ENCODE results near the gene ERP27.

DNA sequence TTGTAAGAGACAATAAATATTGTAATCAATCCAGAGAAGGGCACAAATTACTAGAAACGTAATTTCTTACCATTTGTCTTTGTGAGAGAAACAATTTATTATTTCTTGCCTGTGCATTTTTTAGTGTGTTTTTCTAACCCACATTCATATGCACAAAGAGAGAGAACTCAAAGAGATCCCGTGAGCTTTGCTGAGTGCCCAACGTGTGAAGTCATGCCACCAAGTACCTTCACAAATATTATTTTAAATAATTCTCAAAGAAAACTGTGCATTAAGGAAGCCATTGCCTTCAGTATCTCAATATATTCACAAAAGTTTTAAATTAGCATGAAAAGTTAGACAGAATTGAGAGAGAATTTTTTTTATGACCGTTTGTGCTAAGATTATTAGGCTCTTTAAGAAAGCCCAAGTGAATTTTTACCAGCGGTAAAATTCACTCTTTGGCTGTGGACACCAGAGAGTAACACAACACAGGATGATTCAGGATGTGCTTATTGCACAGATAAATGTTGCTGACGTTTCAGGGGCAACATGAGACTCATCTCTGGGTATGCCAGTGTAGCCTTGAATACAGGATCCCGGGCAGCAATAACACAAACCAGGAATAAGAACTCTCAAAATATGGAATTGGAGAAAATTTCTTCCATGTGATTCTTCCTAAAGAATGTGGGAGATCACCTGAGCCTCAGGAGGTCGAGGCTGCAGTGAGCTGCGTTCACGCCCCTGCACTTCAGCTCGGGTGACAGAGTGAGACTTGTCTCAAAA is 20.2 kb upstream of the ERP27 start:
- no peak for TF ChIP-seq YY1 (IDR thresholded peaks at IDR 0.05; ENCODE audit: insufficient read depth, insufficient read length)
- TF ChIP-seq ZNF274 (IDR thresholded peaks at IDR 0.05; ENCODE audit: low read depth, low read length) = no peak

Data from NT2/D1 (cell line).